ENCODE data around the gene AEBP2.

AEBP2 gene

DNA sequence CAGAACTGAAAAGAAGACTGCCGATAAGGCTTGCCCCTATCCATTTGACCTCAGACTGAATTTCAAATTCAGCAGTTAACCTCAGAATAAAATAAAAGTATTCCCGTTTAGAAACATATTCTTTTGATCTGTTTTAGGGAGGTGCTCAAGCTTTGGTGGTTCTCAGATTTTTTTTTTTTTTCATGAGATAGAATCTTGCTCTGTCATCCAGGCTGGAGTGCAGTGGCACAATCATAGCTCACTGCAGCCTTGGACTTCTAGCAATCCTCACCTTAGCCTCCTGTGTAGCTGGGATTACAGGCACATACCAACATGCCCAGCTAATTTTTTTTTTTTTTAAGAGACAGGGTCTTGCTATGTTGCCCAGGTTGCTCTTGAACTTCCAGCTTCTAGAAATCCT, 15.5 kb downstream of the AEBP2 start:
- no peak for DNase-seq (ENCODE audit: low read depth in 2 of 2)

DNA sequence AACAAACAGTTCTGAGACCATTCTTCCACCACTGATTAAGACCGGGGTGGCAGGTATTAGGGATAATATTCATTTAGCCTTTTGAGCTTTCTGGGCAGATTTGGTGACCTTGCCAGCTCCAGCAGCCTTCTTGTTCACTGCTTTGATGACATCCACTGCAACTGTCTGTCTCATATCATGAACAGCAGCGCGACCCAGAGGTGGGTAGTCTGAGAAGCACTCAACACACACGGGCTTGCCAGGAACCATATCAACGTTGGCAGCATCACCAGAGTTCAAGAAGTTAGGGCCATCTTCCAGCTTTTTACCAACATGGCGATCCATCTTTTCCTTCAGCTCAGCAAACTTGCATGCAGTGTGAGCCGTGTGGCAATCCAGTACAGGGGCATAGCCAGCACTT, 16.9 kb downstream of the AEBP2 start:
- no peak for DNase-seq (ENCODE audit: low read depth in 2 of 2)

GRCh38 chr12:19457561-19457960, 18.3 kb downstream of the AEBP2 start:
- no peak for DNase-seq (ENCODE audit: low read depth in 2 of 2)

- no peak for DNase-seq (ENCODE audit: low read depth in 2 of 2)
Measured at GRCh38 chr12:19458733-19459132, 19.4 kb downstream of the AEBP2 start.

GRCh38 chr12:19461999-19462398, 22.7 kb downstream of the AEBP2 start:
- DNase-seq (ENCODE audit: low read depth in 2 of 2) = no peak

- no peak for DNase-seq (ENCODE audit: low read depth in 2 of 2)
Measured at GRCh38 chr12:19462406-19462805, 23.1 kb downstream of the AEBP2 start.

GRCh38 chr12:19464192-19464580, 24.9 kb downstream of the AEBP2 start:
- no peak for DNase-seq (ENCODE audit: low read depth in 2 of 2)

GRCh38 chr12:19465711-19466110, 26.4 kb downstream of the AEBP2 start:
- DNase-seq (ENCODE audit: low read depth in 2 of 2) = no peak

DNA sequence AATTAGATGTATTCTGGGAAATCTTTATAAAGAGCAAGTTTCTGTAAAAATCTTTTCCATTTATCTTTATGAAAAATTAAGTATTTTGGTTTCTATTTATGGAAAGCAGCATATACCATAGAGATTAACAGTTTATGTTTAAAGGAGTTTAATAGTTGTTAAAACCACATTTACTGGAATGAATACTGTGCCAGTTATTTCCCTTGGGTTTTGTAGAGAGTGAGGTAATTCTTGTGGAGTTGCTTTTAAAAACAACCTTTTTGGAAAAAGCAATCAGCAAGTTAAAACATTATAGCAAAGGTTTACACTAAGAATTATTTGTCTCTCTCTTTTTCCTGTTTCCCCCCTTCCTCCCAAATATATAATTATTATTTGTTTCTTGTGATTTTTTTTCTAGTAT, 34.9 kb downstream of the AEBP2 start:
- peak; percentile 15 to 18 for DNase-seq (ENCODE audit: low read depth in 2 of 2)

DNA sequence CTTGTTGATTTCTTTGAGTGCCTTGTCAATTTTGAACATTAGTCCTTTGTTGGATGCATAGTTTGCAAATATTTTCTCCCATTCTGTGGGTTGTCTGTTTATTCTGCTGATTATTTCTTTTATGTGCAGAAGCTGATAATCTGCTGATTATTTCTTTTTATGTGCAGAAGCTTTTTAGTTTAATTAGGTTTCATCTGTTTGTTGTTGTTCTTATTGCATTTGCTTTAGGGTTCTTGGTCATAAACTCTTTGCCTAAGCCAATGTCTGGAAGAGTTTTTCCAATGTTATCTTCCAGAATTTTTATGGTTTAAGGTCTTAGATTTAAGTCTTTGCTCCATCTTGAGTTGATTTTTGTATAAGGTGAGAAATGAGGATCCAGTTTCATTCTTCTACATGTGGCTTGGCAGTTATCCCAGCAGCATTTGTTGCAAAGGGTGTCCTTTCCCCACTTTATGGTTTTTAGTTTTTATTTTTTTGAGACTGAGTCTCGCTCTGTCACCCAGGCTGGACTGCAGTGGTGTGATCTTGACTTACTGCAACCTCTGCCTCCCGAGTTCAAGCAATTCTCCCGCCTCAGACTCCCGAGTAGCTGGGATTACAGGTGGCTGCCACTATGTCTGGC, 36.7 kb downstream of the AEBP2 start:
- DNase-seq (ENCODE audit: low read depth in 2 of 2) = peak; percentile 37 to 40

DNA sequence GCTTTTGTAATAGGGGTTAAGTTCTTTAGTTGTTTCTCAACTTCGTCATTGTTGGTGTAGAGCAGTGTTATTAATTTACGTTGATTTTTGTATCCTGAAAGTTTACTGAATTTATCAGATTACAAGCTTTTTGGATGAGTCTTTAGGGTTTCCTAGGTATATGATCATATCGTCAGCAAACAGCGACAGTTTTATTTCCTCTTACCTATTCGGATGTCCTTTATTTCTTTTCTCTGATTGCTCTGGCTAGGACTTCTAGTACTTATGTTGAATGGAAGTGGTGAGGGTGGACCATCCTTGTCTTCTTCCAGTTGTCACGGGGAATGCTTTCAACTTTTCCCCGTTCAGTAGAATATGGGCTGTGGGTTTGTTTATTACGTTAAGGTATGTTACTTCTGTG, 37.8 kb downstream of the AEBP2 start:
- no peak for DNase-seq (ENCODE audit: low read depth in 2 of 2)

GRCh38 chr12:19480459-19480858, 41.2 kb downstream of the AEBP2 start:
- DNase-seq (ENCODE audit: low read depth in 2 of 2) = no peak

GRCh38 chr12:19482036-19482435, 42.7 kb downstream of the AEBP2 start:
- DNase-seq (ENCODE audit: low read depth in 2 of 2) = no peak

DNA sequence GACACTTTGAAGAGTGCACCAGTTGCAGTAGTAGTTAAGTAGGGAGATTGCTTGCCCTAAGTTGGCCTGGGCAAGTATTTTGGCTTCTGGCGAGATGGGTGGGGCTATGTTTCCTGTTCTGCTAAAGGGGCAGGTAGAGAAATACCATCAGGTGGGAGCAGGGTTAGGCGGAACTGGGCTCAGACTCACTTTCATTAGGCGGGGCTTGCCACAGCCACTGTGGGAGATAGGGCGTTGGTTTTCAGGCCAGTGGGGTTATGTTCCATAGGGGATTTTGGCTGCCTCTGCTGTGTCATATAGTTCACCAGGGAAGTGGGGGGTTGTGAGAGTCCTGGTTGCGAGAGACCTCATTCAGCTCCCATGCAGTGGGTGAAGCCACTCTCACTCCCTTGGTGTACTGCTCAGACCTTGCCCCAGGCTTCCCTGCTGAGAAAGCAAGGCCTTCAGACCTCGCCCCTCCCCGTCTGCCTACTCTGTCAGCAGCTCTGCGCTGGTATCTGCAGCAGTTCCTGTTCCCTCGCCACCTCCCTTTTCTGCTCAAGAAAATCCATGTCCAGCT, 43.3 kb downstream of the AEBP2 start:
- no peak for DNase-seq (ENCODE audit: low read depth in 2 of 2)

GRCh38 chr12:19483727-19484126, 44.4 kb downstream of the AEBP2 start:
- no peak for DNase-seq (ENCODE audit: low read depth in 2 of 2)

GRCh38 chr12:19484738-19485137, 45.4 kb downstream of the AEBP2 start:
- DNase-seq (ENCODE audit: low read depth in 2 of 2) = no peak

- DNase-seq (ENCODE audit: low read depth in 2 of 2) = no peak
Measured at GRCh38 chr12:19485240-19485639, 45.9 kb downstream of the AEBP2 start.

- no peak for DNase-seq (ENCODE audit: low read depth in 2 of 2)
Measured at GRCh38 chr12:19489168-19489567, 49.9 kb downstream of the AEBP2 start.

DNA sequence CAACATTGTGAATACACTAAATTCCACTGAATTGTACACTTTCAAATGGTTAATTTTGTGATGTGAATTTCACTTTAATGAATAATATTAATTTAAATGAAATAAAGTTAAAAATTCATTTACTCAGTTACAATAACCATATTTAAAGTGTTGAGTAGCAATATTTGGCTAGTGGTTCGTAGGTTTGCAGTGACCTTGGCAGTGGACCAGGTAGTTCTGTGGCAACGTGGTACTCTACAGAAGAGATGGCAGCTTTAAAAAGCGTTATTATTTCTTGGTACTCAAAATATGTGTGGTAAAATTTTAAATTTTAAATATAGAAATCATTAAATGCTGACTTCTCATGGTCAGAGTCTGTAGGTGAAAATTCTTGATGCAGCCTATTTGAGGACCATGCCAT, 51.6 kb downstream of the AEBP2 start:
- DNase-seq (ENCODE audit: low read depth in 2 of 2) = no peak

DNA sequence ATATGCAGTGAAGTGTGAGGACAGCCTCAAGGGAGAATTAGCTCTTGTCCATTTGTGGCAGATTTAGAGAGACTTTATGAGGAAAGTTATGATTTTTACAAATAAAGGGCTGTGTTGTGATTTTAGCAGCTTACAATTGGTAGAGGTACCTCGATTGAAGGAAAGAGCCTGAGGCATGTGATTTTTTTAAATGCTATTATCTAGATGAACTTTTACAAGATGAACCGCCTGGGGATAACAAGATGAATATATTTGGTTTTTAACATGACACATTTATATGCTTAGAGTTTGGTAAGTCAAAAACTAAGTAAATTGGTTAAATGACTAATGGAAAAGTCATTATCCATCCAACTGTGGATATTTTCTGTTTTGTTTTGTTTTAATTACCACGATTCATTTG, 52.6 kb downstream of the AEBP2 start:
- no peak for DNase-seq (ENCODE audit: low read depth in 2 of 2)

DNA sequence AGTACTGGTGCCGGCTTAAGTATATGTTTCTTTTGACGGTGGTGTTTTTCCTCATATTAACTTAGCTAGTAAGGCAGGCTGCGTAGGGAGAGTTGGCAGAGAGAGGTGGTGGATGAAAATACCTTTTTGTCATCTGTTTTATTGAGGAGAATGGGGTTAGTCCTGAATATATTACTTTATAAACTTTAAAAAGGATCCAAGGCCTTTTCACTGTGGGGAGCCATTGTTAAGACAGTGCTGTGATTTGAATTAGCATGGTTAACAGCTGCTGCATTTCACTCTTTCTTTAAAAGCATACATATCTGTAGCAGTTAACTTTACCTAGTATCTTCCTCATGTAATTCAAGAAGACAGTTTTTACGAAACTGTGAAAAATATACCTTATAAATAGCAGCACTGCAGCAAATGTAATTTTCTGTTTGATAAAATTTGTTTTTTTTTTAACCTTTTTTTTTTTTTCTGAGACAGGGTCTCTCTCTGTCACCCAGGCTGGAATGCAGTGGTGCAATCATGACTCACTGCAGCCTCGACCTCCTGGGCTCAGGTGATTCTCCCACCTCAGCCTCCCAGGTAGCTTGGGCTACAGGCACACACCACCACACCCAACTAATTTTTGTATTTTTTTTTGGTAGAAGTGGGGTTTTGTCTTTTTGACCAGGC, 57.1 kb downstream of the AEBP2 start:
- DNase-seq (ENCODE audit: low read depth in 2 of 2) = no peak

GRCh38 chr12:19498099-19498498, 58.8 kb downstream of the AEBP2 start:
- no peak for DNase-seq (ENCODE audit: low read depth in 2 of 2)

- no peak for DNase-seq (ENCODE audit: low read depth in 2 of 2)
Measured at GRCh38 chr12:19499030-19499429, 59.7 kb downstream of the AEBP2 start.

DNA sequence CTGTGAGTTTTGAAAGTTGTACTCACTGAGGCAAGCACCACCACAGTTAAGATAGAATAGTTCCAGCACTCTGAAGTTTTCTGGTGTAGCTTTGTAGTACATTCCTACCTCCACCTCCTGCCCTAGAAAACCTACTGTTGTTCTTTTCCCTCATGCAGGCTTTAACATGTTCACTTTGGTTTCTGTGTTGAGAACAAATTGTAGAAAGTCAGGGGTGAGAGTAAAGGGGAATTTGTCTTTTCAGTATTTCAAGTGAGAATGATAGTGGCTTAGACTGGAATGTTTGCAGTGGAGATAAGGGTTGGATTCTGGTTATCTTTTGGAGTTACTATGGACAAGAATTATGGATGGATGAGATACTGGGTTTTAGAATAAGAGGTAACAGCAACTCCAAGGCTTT, 67.2 kb downstream of the AEBP2 start:
- no peak for DNase-seq (ENCODE audit: low read depth in 2 of 2)
